ENCODE measurements around the gene TNFRSF6B.
"Not testable (repeated sequence)": the region's sequence is repeated elsewhere in the genome, so short reads cannot be mapped to it uniquely, and the experiment has no call there.

Gene TNFRSF6B

GRCh38 chr20:63712191-63712590 is 15.7 kb downstream of the TNFRSF6B start:
- no peak for DNase-seq

DNA sequence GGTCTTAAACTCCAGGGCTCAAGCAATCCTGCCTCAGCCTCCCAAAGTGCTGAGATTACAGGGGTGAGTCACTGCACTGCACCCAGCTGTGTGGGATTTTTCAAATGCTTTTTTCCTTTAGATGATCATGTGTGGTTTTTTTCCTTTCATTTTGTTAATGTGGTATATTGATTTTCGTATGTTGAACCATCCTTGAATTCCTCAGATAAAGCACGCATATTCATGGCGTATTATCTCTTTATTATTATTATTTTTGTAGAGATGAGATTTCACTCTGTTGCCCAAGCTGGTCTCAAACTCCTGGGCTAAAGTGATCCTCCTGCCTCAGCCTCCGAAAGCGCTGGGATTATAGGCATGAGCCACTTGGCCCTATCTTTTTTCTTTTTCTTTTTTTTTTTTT is 18.4 kb downstream of the TNFRSF6B start:
- no peak for DNase-seq

- no peak for DNase-seq
Observed at GRCh38 chr20:63718996-63719395, 22.5 kb downstream of the TNFRSF6B start.

DNA sequence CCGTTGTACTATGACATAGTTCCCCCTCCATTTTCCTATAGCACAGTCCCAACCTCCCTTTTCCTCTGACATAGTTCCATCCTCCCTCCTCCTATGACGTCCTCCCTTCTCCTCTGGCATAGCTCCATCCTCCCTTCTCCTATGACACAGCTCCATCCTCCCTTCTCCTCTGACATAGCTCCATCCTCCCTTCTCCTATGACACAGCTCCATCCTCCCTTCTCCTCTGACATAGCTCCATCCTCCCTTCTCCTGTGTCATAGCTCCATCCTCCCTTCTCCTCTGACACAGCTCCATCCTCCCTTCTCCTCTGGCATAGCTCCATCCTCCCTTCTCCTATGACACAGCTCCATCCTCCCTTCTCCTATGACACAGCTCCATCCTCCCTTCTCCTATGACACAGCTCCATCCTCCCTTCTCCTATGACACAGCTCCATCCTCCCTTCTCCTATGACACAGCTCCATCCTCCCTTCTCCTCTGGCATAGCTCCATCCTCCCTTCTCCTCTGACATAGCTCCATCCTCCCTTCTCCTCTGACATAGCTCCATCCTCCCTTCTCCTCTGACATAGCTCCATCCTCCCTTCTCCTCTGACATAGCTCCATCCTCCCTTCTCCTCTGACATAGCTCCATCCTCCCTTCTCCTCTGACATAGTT is 26.6 kb downstream of the TNFRSF6B start:
- not testable (repeated sequence) for DNase-seq

DNA sequence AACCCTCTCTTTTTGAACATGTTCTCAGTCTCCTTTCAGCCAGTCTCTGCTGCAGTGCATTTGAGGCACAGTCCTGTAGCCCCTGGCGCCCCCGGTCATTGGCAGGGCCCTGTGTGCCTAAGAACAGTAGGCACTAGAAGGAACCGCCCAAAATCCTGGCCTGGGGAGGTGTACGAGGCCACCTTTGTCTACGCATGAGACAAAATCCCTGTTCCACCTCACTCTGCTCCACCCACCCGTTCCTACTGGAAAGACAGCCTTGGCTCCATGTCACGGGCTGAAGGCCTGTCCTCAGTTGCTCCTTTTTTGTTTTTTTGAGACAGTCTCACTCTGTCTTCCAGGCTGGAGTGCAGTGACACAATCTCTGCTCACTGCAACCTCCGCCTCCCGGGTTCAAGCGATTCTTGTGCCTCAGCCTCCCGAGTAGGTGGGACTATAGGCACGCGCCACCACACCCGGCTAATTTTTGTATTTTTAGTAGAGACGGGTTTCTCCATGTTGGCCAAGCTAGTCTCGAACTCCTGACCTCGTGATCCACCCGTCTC is 33.8 kb downstream of the TNFRSF6B start:
- DNase-seq = not testable (repeated sequence)

GRCh38 chr20:63731410-63731809 is 35.0 kb downstream of the TNFRSF6B start:
- no peak for DNase-seq

GRCh38 chr20:63732118-63733095 is 36.0 kb downstream of the TNFRSF6B start:
- DNase-seq = no peak

DNA sequence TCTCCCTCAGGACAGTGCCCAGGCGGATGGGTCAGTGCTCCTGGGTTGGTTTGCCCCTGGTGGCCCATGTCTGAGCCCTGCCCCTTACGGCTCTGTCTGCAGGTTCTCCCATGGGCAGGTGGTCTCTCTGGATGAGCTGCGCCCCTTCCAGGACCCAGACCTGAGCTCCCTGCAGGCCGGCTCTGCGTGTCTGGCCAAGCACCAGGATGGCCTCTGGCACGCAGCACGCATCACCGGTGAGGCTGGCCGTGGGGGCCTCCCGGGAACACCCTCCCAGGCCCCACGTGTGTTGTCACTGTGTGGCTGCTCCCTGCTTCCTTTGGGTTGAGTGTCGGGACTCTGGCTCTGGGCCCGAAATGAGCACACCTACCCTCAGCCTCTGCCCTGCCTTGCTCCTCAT is 36.7 kb downstream of the TNFRSF6B start:
- DNase-seq = no peak

- no peak for DNase-seq
Observed at GRCh38 chr20:63733579-63734081, 37.2 kb downstream of the TNFRSF6B start.

- DNase-seq = no peak
Observed at GRCh38 chr20:63734111-63734945, 37.9 kb downstream of the TNFRSF6B start.

GRCh38 chr20:63734946-63735858 is 38.8 kb downstream of the TNFRSF6B start:
- DNase-seq = no peak

GRCh38 chr20:63735859-63736718 is 39.6 kb downstream of the TNFRSF6B start, which contains the start of gene LIME1:
Gene LIME1, plus strand, starts transcription at chr20:63736664. Its CDS starts 886 bp downstream, at chr20:63737550.
- DNase-seq = peak; percentile 48

GRCh38 chr20:63736893-63737694 is 40.6 kb downstream of the TNFRSF6B start:
- peak; percentile 47 for DNase-seq

GRCh38 chr20:63737695-63737944 is 41.2 kb downstream of the TNFRSF6B start:
- no peak for DNase-seq

- no peak for DNase-seq
Observed at GRCh38 chr20:63737945-63738686, 41.7 kb downstream of the TNFRSF6B start.

- peak; percentile 36 for DNase-seq
Observed at GRCh38 chr20:63738687-63739129, 42.3 kb downstream of the TNFRSF6B start.

GRCh38 chr20:63739130-63740069 is 42.9 kb downstream of the TNFRSF6B start, which contains the start of gene SLC2A4RG:
Gene SLC2A4RG, plus strand, starts transcription at chr20:63739776. Its CDS starts 137 bp downstream, at chr20:63739913.
- peak; percentile 47 for DNase-seq
